Pancreas (tissue), 10 donors: ENCODE measurements around the gene SLC38A6. TPM values are rescaled to one million over a fixed set of nuclear protein-coding genes. Genes with fewer than 3 reads are reported as not detected.
A peak's percentile ranks its signal among the peaks of the same experiment; 100 is the strongest.

Source experiments
- ATAC-seq, 4 donors: fragments of 200-7000 bp; cut with Tn5 transposase; one replicate each; pipeline versions ENCODE4 v1.8.0 to v1.9.1; 2020; ENCODE audit warnings: mild to moderate bottlenecking in 4 of 4, moderate library complexity in 4 of 4
- DNase-seq, 6 donors: peaks; one replicate each; pipeline ENCODE4 v3.0.0-alpha.2; 2020
- FAIRE-seq: peaks from 2 replicates; lab custom pipeline; 2012; peaks lifted over from hg19 to GRCh38; lab: Jason Lieb, UNC
- H3K27ac ChIP-seq, 4 donors: fragments of 200-600 bp; sonication (generic); 1 replicate in 3 of 4; 2 replicates in 1 of 4; pipeline versions ENCODE4 v1.5.0 to v1.8.0; 2020
- H3K27me3 ChIP-seq, 4 donors: fragments of 200-600 bp; one replicate each; pipeline ENCODE4 v1.8.0; 2021
- H3K36me3 ChIP-seq, 3 donors: fragments of 200-600 bp; sonication (generic) in 1 of 3; one replicate each; pipeline versions ENCODE4 v1.5.0 to v1.8.0; 2020 to 2021
- H3K4me1 ChIP-seq, 3 donors: fragments of 200-600 bp; one replicate each; pipeline ENCODE4 v1.8.0; 2021
- H3K4me3 ChIP-seq, 4 donors: fragments of 200-600 bp; sonication (generic) in 2 of 4; one replicate each; pipeline versions ENCODE4 v1.5.0 to v1.8.0; 2020 to 2021
- H3K9me3 ChIP-seq, 4 donors: fragments of 200-600 bp; one replicate each; pipeline ENCODE4 v1.8.0; 2021
- WGBS, 2 donors: extraction: QIAGEN DNeasy Blood & Tissue Kit; methylation state at CpG; one replicate each; pipeline ENCODE4 v1.1.7; 2013; 5-methylcytosine and 5-hydroxymethylcytosine counted together
- intact Hi-C, 3 donors: fragments of 100-400 bp; cut with DNase I; formaldehyde crosslinking; loops; one replicate each; pipeline versions ENCODE4 v1.11.1 to v1.14.2; 2022
- polyA plus RNA-seq, 2 donors: library from polyadenylated mRNA; stranded (reverse); fragments of 200-250 nt; gene quantifications; one replicate each; pipeline ENCODE4 v1.2.3, GENCODE V29; 2013
- total RNA-seq, 6 donors: library from RNA; stranded (reverse); fragmentation: NEBNext Ultra II Directional in 4 of 6; extraction: Animal tissue kit (Norgen Biotek cat#: 25700) in 4 of 6; gene quantifications; one replicate each; pipeline versions ENCODE4 v1.2.1 to v1.2.4, GENCODE V29; 2021 to 2023
- TF ChIP-seq, protein P1 (sequence below), 4 donors: fragments of 200-600 bp; sonication (generic) in 3 of 4; IDR thresholded peaks; one replicate each; pipeline versions ENCODE4 v1.5.0 to v1.8.0; 2021; ENCODE audit warnings: antibody characterized with exemption in 4 of 4
- donor health status: healthy with polysubstance abuse.
- donor health status: DM: no; HTN: no; CAD: no; lungs with moderate emphysema.
- donor health status: DM: no; HTN: no; CAD: no.
- donor health status: control.
- donor health status: control.
- donor health status: Bipolar disorder and iron deficiency.
- donor health status: DM: yes; HTN: yes; CAD: no.
- donor health status: DM: no; HTN: no; CAD: no.
- donor health status: DM: no; HTN: no; CAD: no.
- donor health status: DM: yes; HTN: yes; CAD: no.

Gene SLC38A6
- total and polyA plus RNA-seq, 8 donors = 2.2 to 8.6 (median 4.7) TPM

- Histone ChIP-seq H3K27me3 (no peaks in the 10 kb centered on the region), H3K27ac (peak overlapping the region in 2 of 4 donors; percentile 19), H3K9me3 (no peaks in the 10 kb centered on the region), H3K36me3 (no peaks in the 10 kb centered on the region), H3K4me3 (no peak overlapping the region), H3K4me1 (peaks cover 0 to 3% (median 0%) of the 10 kb centered on the region in 3 donors)
- DNase-seq (no peak), ATAC-seq (peak in 2 of 4 donors; percentile 22 to 65), FAIRE-seq (no peak)
- TF ChIP-seq, protein P1, sequence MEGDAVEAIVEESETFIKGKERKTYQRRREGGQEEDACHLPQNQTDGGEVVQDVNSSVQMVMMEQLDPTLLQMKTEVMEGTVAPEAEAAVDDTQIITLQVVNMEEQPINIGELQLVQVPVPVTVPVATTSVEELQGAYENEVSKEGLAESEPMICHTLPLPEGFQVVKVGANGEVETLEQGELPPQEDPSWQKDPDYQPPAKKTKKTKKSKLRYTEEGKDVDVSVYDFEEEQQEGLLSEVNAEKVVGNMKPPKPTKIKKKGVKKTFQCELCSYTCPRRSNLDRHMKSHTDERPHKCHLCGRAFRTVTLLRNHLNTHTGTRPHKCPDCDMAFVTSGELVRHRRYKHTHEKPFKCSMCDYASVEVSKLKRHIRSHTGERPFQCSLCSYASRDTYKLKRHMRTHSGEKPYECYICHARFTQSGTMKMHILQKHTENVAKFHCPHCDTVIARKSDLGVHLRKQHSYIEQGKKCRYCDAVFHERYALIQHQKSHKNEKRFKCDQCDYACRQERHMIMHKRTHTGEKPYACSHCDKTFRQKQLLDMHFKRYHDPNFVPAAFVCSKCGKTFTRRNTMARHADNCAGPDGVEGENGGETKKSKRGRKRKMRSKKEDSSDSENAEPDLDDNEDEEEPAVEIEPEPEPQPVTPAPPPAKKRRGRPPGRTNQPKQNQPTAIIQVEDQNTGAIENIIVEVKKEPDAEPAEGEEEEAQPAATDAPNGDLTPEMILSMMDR (IDR thresholded peaks at IDR 0.05) = no peak
- intact Hi-C loops = no loop called here
- WGBS, 2 donors = 38 to 48% methylated on average over 4 of the region's 4 CpGs
Measured at GRCh38 chr14:61101803-61102548, 120.9 kb downstream of the SLC38A6 start.

Other genes starting within 250 kb of the SLC38A6 start
- 10 to 100 TPM in 5 of 6 donors, 1 to 10 TPM in 1; 8.0 to 15.6 (median 12.9) TPM for gene MNAT1, start 246.5 kb upstream of the SLC38A6 start, total RNA-seq
- gene MNAT1, start 246.5 kb upstream of the SLC38A6 start, polyA plus RNA-seq = 10 to 100 TPM in 1 of 2 donors, 1 to 10 TPM in 1; 6.9 to 12.2 TPM
- 10 to 100 TPM in 1 of 6 donors, 1 to 10 TPM in 5; 6.2 to 10.0 (median 7.8) TPM for gene TRMT5, start 166 bp upstream of the SLC38A6 start, total RNA-seq
- gene TRMT5, start 166 bp upstream of the SLC38A6 start, polyA plus RNA-seq = 1 to 10 TPM; 2.3 to 3.9 TPM